Common myeloid progenitor, CD34-positive (primary cell): Measurements from ENCODE around the gene SARM1.

Experiments
- CTCF ChIA-PET: fragments of 350-600 bp; sonication (Branson Sonifier 250); formaldehyde crosslinking; loops from one replicate; lab custom pipeline; 2021; ENCODE audit warnings: antibody characterized with exemption; lab: Charles Lee
- POLR2A ChIA-PET: fragments of 350-600 bp; sonication (Branson Sonifier 250); formaldehyde crosslinking; loops from one replicate; lab custom pipeline; 2021; ENCODE audit warnings: antibody characterized with exemption; lab: Charles Lee
- DNase-seq, 3 donors: peaks; one replicate each; pipeline versions ENCODE4 v3.0.0 to v3.0.0-alpha.2; 2013
- H3K27ac ChIP-seq, 2 experiments: 1 replicate in 1 of 2; 2 replicates in 1 of 2; pipeline ENCODE4 v1.7.0; 2013; ENCODE audit warnings: inconsistent platforms in 2 of 2, low read length in 2 of 2, mild to moderate bottlenecking in 2 of 2, low read depth in 1 of 2, moderate library complexity in 1 of 2; ENCODE audit not compliant: severe bottlenecking in 2 of 2, insufficient read depth in 1 of 2, poor library complexity in 1 of 2
- H3K27me3 ChIP-seq, 5 experiments: replicated peaks in 2 of 5; 1 replicate in 3 of 5; 2 replicates in 2 of 5; pipeline versions ENCODE4 v1.6.1 to v1.7.0; 2013; ENCODE audit warnings: low read length in 4 of 5, mild to moderate bottlenecking in 2 of 5, moderate library complexity in 2 of 5, inconsistent platforms in 1 of 5; ENCODE audit not compliant: insufficient read depth in 5 of 5, control insufficient read depth in 4 of 5
- H3K36me3 ChIP-seq, 4 experiments: 1 replicate in 2 of 4; 2 replicates in 2 of 4; pipeline versions ENCODE4 v1.6.1 to v1.7.0; 2013; ENCODE audit warnings: low read length in 3 of 4, control low read depth in 1 of 4, mild to moderate bottlenecking in 1 of 4; ENCODE audit not compliant: control insufficient read depth in 4 of 4, insufficient read depth in 4 of 4
- H3K4me1 ChIP-seq, 4 experiments: 1 replicate in 3 of 4; 2 replicates in 1 of 4; pipeline versions ENCODE4 v1.6.1 to v1.7.1; 2013; ENCODE audit warnings: low read length in 3 of 4, mild to moderate bottlenecking in 3 of 4, control low read depth in 1 of 4, inconsistent platforms in 1 of 4, moderate library complexity in 1 of 4; ENCODE audit not compliant: control insufficient read depth in 4 of 4, insufficient read depth in 4 of 4; ENCODE audit errors: control extremely low read depth in 1 of 4
- H3K4me3 ChIP-seq, 7 experiments: 1 replicate in 4 of 7; 2 replicates in 3 of 7; pipeline versions ENCODE4 v1.5.1 to v1.7.0; 2013; ENCODE audit warnings: mild to moderate bottlenecking in 7 of 7, low read length in 6 of 7, moderate library complexity in 6 of 7, inconsistent platforms in 2 of 7, low read depth in 2 of 7, control low read depth in 1 of 7; ENCODE audit not compliant: insufficient read depth in 4 of 7, control insufficient read depth in 1 of 7; ENCODE audit errors: extremely low read depth in 1 of 7
- H3K9me3 ChIP-seq, 5 experiments: 1 replicate in 4 of 5; 2 replicates in 1 of 5; pipeline versions ENCODE4 v1.6.1 to v1.7.1; 2013; ENCODE audit warnings: low read length in 4 of 5, mild to moderate bottlenecking in 2 of 5, inconsistent platforms in 1 of 5, low read depth in 1 of 5, moderate library complexity in 1 of 5; ENCODE audit not compliant: control insufficient read depth in 4 of 5, insufficient read depth in 2 of 5; ENCODE audit errors: control extremely low read depth in 1 of 5
- WGBS: methylation state at CpG from one replicate; pipeline ENCODE4 v1.1.5; 2013; ENCODE audit not compliant: insufficient coverage; 5-methylcytosine and 5-hydroxymethylcytosine counted together

SARM1 gene

GRCh38 chr17:28404461-28404811 is 32.9 kb downstream of the SARM1 start:
- 100% methylated on average over 4 of the region's 5 CpGs for WGBS
- DNase-seq: no peak
- H3K36me3 ChIP-seq: peaks cover 0 to 7% (median 3%) of the 10 kb centered on the region in 4 experiments
- no peak overlapping the region for H3K4me3 ChIP-seq
- POLR2A ChIA-PET: no interaction called here
- peaks cover 0 to 40% (median 32%) of the 10 kb centered on the region in 4 experiments for H3K4me1 ChIP-seq
- CTCF ChIA-PET: interaction anchor here (1.0 kb wide), 1 partner anchor 13 kb away, joined by 3 read pairs; no protein-coding TSS in a partner anchor
- H3K27me3 ChIP-seq: no peaks in the 10 kb centered on the region
- H3K9me3 ChIP-seq: no peaks in the 10 kb centered on the region
- no peak overlapping the region for H3K27ac ChIP-seq

DNA sequence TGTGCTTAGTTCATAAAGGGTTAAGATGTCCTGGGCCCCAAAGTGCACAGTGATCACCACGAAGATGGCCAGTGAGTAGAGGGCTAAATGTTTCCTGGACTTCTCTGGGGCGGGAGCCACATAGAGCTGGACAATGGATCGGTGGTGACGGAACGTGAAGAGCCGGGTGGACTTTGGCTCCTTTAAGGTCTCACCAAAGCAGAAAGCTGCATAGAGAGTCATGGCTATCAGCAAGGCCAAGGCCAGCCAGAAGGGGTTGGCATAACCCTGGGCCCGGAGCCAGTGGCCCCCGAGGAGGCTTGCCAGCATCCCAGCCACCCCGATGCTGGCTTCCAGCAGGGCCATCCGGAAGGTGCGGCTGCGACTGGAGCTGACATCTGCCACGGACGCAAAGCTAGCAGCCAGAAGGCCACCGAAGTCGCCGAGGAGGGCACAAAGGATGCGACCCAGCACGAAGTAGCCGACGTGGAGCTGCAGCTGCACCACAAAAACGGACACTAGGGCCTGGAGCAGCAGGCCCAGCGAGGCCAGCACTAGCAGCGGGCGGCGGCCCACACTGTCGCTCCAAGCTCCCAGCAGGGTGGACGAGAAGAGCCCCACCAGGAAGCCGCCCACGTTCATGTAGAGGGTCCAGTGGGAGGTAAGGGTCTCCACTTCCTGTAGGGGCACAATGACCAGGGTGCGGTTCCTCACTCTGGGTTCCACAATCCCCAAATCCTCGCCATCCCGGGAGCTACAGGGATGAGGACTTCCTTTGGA is 33.5 kb downstream of the SARM1 start:
- no peaks in the 10 kb centered on the region for H3K9me3 ChIP-seq
- H3K4me3 ChIP-seq: peak overlapping the region in 6 of 7 experiments; percentile 57 to 84 (median 73)
- no peaks in the 10 kb centered on the region for H3K27me3 ChIP-seq
- no peak overlapping the region for H3K27ac ChIP-seq
- H3K4me1 ChIP-seq: peaks cover 0 to 40% (median 32%) of the 10 kb centered on the region in 4 experiments
- WGBS: 93% methylated on average over 31 of the region's 33 CpGs
- POLR2A ChIA-PET: no interaction called here
- peaks cover 0 to 7% (median 3%) of the 10 kb centered on the region in 4 experiments for H3K36me3 ChIP-seq
- CTCF ChIA-PET: interaction anchor here (0.6 to 0.9 kb wide), 2 partner anchors 12 to 658 kb away, joined by 3 read pairs; no protein-coding TSS in a partner anchor
- no peak for DNase-seq

GRCh38 chr17:28405632-28406472 is 34.4 kb downstream of the SARM1 start, which contains the start of gene SLC46A1:
Gene SLC46A1 (minus strand): TSS chr17:28406212. CDS start chr17:28406114, 98 bp downstream.
- Histone ChIP-seq H3K4me3 (peak within 1 kb of the TSS; percentile 50 to 84 (median 66)), H3K27me3 (no peaks in the 10 kb centered on the region), H3K4me1 (peaks cover 0 to 40% (median 32%) of the 10 kb centered on the region in 4 experiments), H3K27ac (no peak within 1 kb of the TSS), H3K9me3 (no peaks in the 10 kb centered on the region), H3K36me3 (peaks cover 0 to 2% (median 0%) of the 10 kb centered on the region in 4 experiments)
- WGBS: 0% methylated on average over 58 of the region's 70 CpGs
- ChIA-PET CTCF (interaction anchor here (0.6 to 3.5 kb wide), 3 partner anchors 11 to 253 kb away, joined by 3 to 14 read pairs (median 3); no protein-coding TSS in a partner anchor), POLR2A (no interaction called here)
- peak in 2 of 3 donors; percentile 44 to 50 for DNase-seq

GRCh38 chr17:28406473-28406814 is 35.0 kb downstream of the SARM1 start:
- Histone ChIP-seq H3K4me3 (peak overlapping the region in 5 of 7 experiments; percentile 61 to 84 (median 80)), H3K9me3 (no peaks in the 10 kb centered on the region), H3K4me1 (peaks cover 0 to 40% (median 32%) of the 10 kb centered on the region in 4 experiments), H3K36me3 (peaks cover 0 to 2% (median 0%) of the 10 kb centered on the region in 4 experiments), H3K27me3 (peaks cover 0 to 2% (median 0%) of the 10 kb centered on the region in 5 experiments), H3K27ac (no peak overlapping the region)
- CTCF ChIA-PET: interaction anchor here (0.6 to 3.5 kb wide), 2 partner anchors 11 to 253 kb away, joined by 3 to 14 read pairs; no protein-coding TSS in a partner anchor
- peak in 2 of 3 donors; percentile 29 to 31 for DNase-seq
- POLR2A ChIA-PET: no interaction called here
- 32% methylated on average over 9 of the region's 9 CpGs for WGBS

DNA sequence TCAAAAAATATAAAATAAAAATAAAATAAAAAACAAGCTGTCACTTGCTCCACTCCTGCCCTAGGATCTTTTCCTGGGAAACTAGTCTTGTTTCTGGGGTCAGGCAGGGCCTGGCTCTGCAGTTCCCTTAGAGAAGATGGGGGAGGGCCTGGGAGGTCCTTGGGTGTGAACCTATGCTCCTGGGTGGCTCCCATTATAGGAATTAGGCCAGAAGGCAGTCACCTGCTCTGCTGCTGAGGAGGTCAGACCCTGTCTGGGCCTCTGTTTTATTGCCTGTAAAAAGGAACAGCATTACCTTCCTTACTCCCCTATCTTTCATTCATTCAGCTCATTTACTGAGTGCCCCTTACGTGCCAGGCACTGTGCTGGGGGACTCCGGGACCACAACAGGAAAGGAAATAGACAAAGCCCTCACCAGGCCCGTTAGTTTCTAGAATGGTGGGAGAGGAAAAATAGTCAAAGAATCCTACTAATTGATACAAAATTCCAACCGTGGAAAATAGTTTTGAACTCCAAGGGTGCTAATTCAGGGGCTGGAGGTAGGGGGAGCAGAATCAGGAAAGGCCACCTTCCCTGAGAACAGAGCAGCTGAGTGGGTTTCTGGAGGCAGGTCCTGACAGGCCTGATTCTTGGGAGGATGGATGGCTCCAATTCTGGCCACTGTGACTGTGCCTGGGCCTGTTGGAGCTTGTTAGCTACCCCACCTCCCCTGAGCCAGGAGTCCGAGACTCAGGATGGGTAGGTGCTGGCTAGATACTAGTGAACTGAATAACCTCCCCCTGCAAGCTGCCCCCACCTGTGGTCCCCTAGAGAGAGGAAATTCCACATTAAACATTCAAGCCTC is 35.9 kb downstream of the SARM1 start:
- DNase-seq: no peak
- Histone ChIP-seq H3K4me1 (peaks cover 0 to 35% (median 30%) of the 10 kb centered on the region in 4 experiments), H3K4me3 (no peak overlapping the region), H3K36me3 (no peaks in the 10 kb centered on the region), H3K27me3 (peaks cover 0 to 4% (median 0%) of the 10 kb centered on the region in 5 experiments), H3K9me3 (no peaks in the 10 kb centered on the region), H3K27ac (no peak overlapping the region)
- WGBS: 89% methylated on average over 3 of the region's 5 CpGs
- ChIA-PET CTCF (interaction anchor here (3.5 kb wide), 1 partner anchor 10 kb away, joined by 14 read pairs; no protein-coding TSS in a partner anchor), POLR2A (no interaction called here)

GRCh38 chr17:28407974-28408306 is 36.4 kb downstream of the SARM1 start:
- peaks cover 0 to 4% (median 0%) of the 10 kb centered on the region in 5 experiments for H3K27me3 ChIP-seq
- WGBS: 100% methylated on average over 1 of the region's 1 CpG
- POLR2A ChIA-PET: no interaction called here
- no peaks in the 10 kb centered on the region for H3K9me3 ChIP-seq
- H3K4me3 ChIP-seq: no peak overlapping the region
- H3K4me1 ChIP-seq: peaks cover 0 to 33% (median 27%) of the 10 kb centered on the region in 4 experiments
- CTCF ChIA-PET: interaction anchor here (3.5 kb wide), 1 partner anchor 9 kb away, joined by 14 read pairs; no protein-coding TSS in a partner anchor
- DNase-seq: no peak
- no peaks in the 10 kb centered on the region for H3K36me3 ChIP-seq
- H3K27ac ChIP-seq: no peak overlapping the region
